ENCODE data around the gene NOP9.

The NOP9 gene

DNA sequence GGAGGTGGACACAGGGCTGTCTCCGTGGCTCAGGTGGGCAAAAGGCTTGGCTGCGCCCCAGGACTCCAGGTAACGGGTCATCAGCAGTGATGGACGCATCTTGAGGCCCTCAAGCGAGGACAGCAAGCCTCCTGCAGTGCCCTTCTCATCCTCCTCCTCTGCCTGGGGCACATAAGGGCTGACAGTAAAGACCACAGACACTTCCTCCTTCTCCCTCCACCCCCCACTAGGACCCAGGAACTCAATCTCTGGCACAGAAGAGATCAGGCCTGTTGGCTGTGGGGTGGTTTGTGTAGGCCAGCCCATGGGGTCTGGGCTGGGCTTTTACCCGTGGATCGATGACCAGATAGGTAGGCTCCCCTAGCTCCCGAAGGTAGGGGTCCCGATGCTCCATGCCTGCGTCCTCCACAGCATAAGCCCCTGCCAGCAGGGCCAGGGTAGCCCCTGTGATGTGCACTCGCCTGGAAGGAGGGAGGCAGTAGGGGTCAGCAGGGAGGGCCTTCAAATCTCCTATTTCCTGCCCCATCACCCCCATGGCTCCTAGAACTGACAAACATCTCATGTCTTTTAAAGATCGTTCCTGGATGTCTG, 29.5 kb downstream of the NOP9 start:
- no peak for DNase-seq (ENCODE audit: low spot score)

GRCh38 chr14:24329736-24330135, 30.1 kb downstream of the NOP9 start:
- DNase-seq (ENCODE audit: low spot score) = no peak

DNA sequence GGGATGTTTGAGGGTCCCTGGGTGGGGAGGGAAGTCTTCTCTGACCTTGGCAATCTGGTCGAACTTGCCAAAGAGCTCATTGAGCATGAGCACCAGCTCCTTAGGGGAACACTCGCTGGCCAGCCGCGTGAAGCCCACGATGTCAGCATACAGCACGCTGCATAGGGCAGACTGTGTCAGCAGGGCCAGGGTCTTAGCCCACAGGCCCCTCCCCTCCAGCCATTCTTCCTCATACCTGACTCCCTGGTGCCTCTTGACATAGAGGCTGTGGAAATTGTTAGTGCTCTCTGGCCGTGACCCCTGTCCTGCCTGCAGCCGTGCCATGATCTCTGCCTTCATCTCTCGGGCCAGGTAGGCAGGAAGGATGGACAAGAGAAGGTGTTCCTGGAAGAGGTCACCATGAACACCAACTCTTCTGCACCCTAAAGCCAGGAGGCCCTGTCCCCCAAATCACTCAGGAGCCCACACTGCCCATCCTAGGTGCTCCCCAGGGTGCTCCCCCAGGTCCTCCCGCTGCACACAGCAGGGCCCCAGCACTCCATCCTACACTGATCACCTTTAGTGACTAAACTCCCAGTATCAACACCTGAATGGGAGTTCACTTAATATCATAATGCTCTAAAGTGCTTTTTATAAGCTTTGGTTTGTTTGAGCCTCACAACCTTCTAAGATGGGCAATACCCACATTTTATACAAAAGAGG, 31.5 kb downstream of the NOP9 start:
- no peak for DNase-seq (ENCODE audit: low spot score)

GRCh38 chr14:24331731-24332267, 32.1 kb downstream of the NOP9 start:
- no peak for DNase-seq (ENCODE audit: low spot score)

DNA sequence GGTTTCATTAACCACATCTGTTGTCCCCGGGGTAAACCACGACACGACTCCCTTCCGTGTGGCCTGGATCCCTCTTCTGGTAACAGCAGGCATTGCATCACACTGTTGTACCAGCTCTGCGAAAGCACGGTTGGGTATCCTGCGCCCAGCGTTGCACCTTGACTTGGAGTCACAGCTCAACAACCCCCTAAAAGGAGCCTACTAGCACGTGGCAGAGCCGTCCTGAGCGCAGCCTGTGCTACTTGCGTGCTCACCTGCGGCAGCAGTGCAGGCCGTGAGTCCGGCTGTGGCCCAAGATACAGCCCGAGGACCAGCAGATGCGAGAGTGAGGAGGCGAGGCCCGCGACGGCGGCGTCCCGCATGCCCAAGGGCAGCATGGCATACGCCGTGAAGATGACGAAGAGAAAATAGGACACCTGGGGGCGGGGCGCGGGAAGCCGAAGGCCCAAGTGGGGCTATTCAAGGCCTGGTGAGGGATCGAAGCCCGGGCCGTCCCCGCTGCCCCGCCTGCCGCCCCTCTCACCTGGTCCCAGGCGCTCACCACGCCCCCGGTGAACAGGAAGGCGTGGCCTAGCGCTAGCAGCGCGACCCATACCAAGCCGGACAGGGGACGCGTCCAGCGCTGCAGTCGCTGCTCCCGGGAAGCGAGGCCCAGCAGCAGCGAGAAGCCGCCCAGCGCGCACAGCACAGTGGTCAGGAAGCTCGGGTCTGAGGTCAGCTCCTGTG, 32.8 kb downstream of the NOP9 start:
- DNase-seq (ENCODE audit: low spot score) = peak; percentile 95

GRCh38 chr14:24334431-24335291, 35.0 kb downstream of the NOP9 start, which contains the start of gene ADCY4:
ADCY4 (minus strand) TSS chr14:24335071; CDS start chr14:24334652, 419 bp downstream.
- no peak for DNase-seq (ENCODE audit: low spot score)

GRCh38 chr14:24335461-24336171, 36.0 kb downstream of the NOP9 start:
- DNase-seq (ENCODE audit: low spot score) = no peak

DNA sequence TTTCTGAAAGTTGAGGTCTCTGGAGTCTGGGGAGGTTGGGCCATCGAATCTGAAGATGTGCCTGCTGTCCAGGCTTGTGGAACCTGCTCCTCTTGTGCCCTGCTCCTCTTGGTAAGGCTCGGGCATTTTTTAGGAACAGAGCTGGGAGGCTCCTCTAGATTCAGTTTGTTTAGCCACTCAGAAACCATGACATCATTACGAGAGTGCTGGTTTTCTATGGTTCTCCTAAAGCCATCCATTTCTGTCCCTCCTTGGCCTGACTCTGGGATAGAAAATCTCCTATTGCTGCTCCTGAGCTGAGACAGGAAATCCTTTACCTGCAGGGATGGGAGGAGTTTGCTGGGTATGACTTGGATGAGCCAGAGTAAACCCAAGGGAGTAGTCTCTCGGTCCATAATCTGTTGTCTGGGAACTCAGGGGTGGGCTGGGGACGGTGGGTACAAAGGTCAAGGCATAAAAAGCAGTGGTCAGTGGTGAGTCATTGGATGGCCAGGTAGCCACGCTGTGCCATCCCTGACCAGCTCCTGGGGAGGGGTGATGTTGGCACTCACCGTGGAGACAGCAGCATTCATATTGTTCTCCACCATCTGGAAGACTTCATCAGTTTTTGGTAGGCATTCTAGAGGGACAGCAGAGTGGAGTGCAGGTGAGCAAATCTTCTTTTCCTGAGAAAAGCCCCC, 37.6 kb downstream of the NOP9 start:
- DNase-seq (ENCODE audit: low spot score) = no peak

DNA sequence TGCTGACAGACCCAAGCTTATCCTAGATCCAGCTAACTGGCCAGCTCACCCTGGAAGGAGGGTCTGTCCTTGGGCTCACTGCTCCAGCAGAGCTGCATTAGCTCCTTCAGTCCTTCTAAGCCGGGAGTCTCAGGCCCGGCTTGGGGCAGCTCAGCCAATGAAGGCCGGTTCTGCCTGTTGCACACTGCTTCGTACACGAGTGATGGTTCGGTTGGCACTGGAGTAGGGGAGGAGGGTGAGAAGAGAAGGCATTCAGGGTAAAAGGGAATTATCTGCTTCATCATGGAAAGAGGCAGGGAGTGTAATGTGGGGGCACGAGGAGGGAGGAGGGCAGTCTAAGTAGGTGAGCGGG, 38.1 kb downstream of the NOP9 start:
- DNase-seq (ENCODE audit: low spot score) = no peak

GRCh38 chr14:24338843-24339242, 39.2 kb downstream of the NOP9 start:
- no peak for DNase-seq (ENCODE audit: low spot score)

DNA sequence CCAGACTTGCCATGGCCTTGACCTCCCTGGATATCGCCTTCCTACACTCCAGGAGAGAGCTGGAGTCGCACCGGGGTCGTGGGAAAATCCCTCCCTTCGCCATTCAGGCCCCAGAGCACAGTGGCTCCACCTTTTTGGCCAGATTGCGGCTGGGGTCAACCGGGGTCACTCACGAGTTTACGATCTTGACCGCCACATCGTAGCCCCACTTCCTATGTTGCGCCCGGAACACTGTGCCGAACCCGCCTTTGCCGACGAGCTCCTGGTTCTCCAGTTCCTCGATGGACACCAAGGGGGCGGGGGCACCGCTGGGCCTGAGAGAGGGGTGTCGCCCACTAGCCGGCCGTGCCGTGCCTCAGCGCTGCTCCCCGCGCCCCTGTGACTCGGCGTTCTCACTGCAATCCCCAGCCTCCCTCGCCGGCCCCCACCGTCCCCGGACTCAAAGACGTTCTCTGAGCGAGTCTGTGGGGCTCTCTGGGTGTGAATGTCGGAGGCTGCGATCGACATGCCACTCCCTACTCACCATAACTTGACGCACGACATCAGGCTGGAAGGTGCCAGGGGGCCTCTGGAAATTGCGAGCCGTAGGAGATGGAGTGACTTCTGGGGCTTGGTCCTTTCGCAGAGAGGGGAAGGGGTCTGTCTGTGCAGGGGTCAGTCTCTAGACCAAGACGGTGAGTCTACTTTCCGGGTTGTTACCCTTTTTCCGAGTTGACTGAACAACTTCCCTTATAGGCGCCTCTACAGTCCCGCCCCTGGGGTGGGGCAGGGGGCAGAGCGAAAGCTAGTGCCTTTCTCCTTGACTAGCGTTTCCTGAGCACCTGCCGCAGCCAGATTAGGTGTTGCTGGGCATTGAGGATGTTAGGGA, 39.9 kb downstream of the NOP9 start, which contains the start of gene RIPK3:
Gene RIPK3 (minus strand): TSS at position 708 of the 868 bp plus-strand sequence. CDS start 165 bp downstream, at position 543.
- peak; percentile 45 for DNase-seq (ENCODE audit: low spot score)

DNA sequence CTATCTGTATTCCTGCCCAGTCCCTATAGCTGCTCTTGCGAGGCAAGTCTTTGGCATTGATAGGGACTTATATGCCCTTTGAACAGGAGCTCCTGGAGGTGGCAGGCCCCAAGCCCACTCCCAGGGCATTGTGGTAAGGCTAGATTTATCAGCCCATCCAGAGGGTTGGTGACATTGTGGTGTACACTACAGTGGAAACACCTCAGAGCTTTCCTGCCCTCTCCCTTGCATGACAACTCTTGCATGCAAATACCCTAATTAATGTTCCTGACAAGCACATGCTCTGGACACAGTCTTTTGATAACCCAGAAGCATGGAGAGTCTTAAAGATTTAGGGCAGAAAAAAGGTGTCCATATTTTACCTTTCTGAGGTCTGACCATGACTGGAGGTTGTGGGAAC, 41.0 kb downstream of the NOP9 start:
- no peak for DNase-seq (ENCODE audit: low spot score)

- no peak for DNase-seq (ENCODE audit: low spot score)
Observed at GRCh38 chr14:24342889-24343288, 43.2 kb downstream of the NOP9 start.

DNA sequence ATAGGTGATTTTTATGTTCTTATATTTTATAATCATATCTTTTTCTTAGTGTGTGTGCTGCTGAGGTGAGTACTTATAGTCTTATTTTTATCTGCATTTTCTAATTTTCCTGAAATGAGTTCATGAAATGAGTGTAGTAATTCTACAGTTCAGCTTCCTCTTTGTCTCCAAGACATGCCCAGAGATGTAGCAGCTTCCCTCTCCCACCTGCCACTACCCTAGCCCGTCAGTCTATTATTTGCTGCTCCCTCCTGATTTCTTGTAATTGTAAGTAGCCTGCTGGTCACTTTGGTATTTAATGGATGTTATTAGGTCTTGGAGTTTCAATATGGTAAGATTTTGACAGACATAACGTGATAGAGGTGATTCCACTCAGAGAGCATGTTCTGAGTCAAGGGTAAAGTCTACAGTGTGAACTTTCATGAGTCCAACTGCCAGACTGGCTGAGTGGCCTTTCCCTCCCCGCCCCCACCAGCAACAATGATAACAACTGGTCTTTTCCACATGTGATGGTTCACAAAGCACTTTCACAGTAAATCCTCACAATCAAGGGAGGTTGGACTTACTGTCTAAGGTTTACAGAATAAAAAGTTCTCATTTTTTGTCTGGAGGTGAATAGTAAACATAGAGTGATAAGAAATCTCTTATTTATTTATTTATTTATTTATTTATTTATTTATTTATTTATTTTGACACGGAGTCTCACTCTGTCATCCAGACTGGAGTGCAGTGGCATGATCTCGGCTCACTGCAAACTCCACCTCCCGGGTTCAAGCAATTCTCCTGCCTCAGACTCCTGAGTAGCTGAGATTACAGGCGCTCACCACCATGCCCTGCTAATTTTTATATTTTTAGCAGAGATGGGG, 44.4 kb downstream of the NOP9 start:
- no peak for DNase-seq (ENCODE audit: low spot score)

DNA sequence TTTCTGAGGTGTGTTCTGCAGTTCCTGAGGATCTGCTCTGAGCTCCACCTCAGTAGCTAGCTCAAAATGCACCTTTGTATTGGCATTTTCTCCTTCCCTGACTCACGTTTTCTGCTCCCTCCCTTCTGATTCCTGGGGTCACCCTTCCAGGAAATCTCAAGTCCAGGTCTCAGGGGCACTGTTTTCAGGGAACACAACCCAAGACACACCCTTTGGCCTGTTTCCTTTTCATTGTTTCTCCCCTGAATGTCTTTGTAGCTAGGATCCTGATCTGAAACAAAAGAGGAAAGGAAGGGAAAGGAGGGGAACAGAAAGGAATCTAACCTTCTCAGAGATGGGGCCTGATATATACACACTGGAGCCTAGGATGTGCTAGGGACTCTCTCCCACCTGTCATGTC, 47.5 kb downstream of the NOP9 start:
- no peak for DNase-seq (ENCODE audit: low spot score)

GRCh38 chr14:24348186-24348585, 48.5 kb downstream of the NOP9 start:
- no peak for DNase-seq (ENCODE audit: low spot score)

- no peak for DNase-seq (ENCODE audit: low spot score)
Observed at GRCh38 chr14:24349742-24350141, 50.1 kb downstream of the NOP9 start.

DNA sequence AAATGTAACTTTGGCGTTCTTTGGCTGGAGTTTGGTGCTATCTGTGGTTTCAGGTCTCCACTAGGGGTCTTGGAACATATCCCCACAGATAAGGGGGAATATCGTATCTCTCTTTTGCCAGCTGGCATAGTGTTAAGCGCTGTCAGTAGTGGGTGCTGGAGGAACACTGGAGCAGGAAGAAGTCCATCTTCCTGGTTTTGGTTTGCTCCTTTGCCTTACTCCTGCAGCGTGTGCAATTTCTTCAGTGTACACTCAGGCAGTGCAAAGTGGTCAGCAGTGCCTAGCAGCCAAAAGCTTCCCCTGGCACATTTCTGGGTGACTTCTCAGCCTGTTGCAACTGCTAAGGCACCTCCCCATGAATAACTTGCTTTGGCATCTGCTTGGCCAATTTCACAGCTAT, 51.9 kb downstream of the NOP9 start:
- no peak for DNase-seq (ENCODE audit: low spot score)

Measured in NAMALWA (cell line).